HG02943 (cell line): ENCODE measurements around the gene GABRQ.

Experiments
- ATAC-seq: cut with Tn5 transposase; IDR thresholded peaks from one replicate; pipeline ENCODE4 v1.9.1; 2021; ENCODE audit warnings: mild to moderate bottlenecking, low read depth, moderate library complexity; ENCODE audit not compliant: unreplicated experiment

The GABRQ gene

GRCh38 chrX:152637649-152638442 is at the start of gene GABRQ:
TSS of gene GABRQ (plus strand) at chrX:152637895. CDS start at chrX:152638203, 308 bp downstream.
- no peak for ATAC-seq

- no peak for ATAC-seq
Observed at GRCh38 chrX:152588206-152588605, 49.5 kb upstream of the GABRQ start.

- ATAC-seq, result no peak
Observed at GRCh38 chrX:152600853-152601633, 36.7 kb upstream of the GABRQ start.

- ATAC-seq, result no peak
Observed at GRCh38 chrX:152601848-152602616, 35.7 kb upstream of the GABRQ start.

- no peak for ATAC-seq
Observed at GRCh38 chrX:152614791-152615190, 22.9 kb upstream of the GABRQ start.

- ATAC-seq, result no peak
Observed at GRCh38 chrX:152619897-152620296, 17.8 kb upstream of the GABRQ start.

DNA sequence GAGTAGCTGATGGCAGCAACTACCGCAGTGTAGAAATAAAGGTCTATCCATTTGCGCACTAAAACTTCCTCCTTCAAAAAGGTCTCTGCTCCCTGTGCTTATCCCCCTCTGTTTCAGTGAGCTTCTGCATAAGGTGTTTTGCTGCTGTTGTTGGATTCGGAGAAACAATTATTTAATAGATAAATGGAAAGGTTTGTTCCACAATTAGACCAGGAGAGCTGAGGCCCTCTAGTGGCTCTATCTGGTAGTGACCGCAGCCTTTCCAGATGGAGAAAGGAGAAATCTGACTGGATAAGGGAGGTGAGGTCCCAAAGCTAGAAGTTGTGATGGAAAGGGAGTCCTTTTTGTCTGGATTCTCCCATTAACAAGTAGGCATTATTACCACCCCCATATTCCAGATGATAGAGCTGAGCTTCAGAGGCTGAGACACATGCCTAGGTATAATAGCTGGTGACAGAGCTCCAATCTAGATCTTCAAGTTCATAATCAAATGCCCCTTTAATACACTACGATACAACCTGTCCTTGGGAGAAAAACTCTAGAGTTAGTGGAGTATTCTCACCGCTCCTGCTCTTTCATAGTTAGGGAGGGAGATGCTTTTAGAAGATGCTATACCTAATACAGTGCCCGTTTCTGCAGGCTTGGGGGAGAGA is 5.1 kb upstream of the GABRQ start:
- no peak for ATAC-seq

GRCh38 chrX:152635941-152636340 is 1.8 kb upstream of the GABRQ start:
- no peak for ATAC-seq

DNA sequence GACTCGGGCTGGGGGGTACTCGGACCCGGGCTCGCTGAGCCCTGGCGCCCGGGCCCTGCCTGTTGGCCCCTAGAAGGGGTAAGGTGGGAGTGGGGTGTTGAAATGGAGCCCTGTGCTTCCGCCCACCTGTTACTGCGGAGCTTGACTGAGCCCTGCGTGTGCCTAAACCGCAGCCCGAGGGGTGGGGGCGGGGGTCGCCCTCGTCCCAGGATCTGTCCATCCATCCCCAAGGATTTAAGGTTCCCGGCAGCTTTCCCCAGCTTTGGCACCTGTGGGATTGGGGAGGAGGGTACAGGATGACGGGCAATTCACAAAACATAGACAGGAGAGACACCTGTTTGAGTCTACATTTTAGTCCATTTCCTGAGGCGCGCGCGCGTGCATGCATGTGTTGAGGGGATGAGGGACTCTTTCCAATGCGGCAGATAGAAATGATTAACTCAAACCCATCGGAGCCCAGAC is 779 bp downstream of the GABRQ start:
- no peak for ATAC-seq

- no peak for ATAC-seq
Observed at GRCh38 chrX:152639426-152639825, 1.7 kb downstream of the GABRQ start.

- ATAC-seq, result no peak
Observed at GRCh38 chrX:152640034-152640818, 2.5 kb downstream of the GABRQ start.

GRCh38 chrX:152641256-152641875 is 3.7 kb downstream of the GABRQ start:
- ATAC-seq, result no peak

GRCh38 chrX:152641996-152642395 is 4.3 kb downstream of the GABRQ start:
- ATAC-seq, result no peak

GRCh38 chrX:152642931-152643564 is 5.4 kb downstream of the GABRQ start:
- no peak for ATAC-seq

DNA sequence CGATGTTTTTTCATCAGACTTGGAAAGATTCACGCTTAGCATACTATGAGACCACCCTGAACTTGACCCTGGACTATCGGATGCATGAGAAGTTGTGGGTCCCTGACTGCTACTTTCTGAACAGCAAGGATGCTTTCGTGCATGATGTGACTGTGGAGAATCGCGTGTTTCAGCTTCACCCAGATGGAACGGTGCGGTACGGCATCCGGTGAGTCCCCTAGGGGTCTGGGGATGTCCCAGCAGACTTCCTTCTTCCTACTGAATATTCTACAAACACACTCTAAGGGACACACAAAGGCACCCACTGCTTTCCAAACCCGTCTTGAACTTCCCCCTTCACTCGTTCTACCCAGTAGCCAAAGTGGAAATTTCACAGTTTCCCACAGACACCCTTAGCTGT is 9.3 kb downstream of the GABRQ start:
- ATAC-seq, result no peak

GRCh38 chrX:152647978-152648377 is 10.3 kb downstream of the GABRQ start:
- ATAC-seq, result no peak

GRCh38 chrX:152652060-152652459 is 14.4 kb downstream of the GABRQ start:
- ATAC-seq, result no peak

DNA sequence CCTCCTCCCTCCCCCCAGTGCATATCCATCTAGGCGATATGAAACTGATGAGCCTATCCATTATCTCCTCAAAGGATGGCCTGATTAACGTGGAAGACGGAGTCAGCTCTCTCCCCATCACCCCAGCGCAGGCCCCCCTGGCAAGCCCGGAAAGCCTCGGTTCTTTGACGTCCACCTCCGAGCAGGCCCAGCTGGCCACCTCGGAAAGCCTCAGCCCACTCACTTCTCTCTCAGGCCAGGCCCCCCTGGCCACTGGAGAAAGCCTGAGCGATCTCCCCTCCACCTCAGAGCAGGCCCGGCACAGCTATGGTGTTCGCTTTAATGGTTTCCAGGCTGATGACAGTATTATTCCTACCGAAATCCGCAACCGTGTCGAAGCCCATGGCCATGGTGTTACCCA is 14.8 kb downstream of the GABRQ start:
- ATAC-seq, result no peak

DNA sequence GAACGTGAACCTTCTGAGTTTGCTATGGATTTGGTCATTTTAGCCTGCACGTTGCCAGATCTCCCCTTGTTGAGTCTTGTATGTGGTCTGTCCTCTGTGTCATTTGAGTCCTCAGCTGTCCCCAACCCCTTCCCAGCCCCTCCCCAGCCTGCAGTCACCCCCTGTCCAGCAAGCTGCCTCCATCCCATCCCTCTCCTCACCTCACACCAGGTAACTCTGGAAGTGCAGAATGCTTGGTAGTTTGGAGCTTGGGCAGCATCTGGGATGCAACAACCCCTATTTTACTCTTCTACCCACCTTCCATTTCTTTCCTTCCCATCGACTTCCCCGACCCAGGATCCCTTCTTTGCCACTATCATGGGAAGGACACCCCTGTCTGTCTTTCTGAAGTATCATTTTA is 18.4 kb downstream of the GABRQ start:
- no peak for ATAC-seq
